Kidney glomerular epithelial cell (primary cell): ENCODE measurements around the gene TIGD3.

Experiments used
- DNase-seq: peaks from one replicate; lab custom pipeline; 2025; lab: John Stamatoyannopoulos, UW

The TIGD3 gene

GRCh38 chr11:65354265-65355012, at the start of gene TIGD3:
TSS of gene TIGD3 (plus strand) at chr11:65354751. CDS start at chr11:65355809, 1,058 bp downstream.
- peak; percentile 86 for DNase-seq

GRCh38 chr11:65305501-65306268, 48.9 kb upstream of the TIGD3 start:
- DNase-seq = no peak

GRCh38 chr11:65307298-65308229, 47.0 kb upstream of the TIGD3 start:
- DNase-seq = no peak

GRCh38 chr11:65308281-65308891, 46.2 kb upstream of the TIGD3 start:
- no peak for DNase-seq

- DNase-seq = no peak
Measured at GRCh38 chr11:65309006-65309405, 45.5 kb upstream of the TIGD3 start.

GRCh38 chr11:65310215-65310614, 44.3 kb upstream of the TIGD3 start:
- no peak for DNase-seq

- no peak for DNase-seq
Measured at GRCh38 chr11:65310736-65311135, 43.8 kb upstream of the TIGD3 start.

GRCh38 chr11:65311170-65311678, 43.3 kb upstream of the TIGD3 start:
- no peak for DNase-seq

GRCh38 chr11:65314501-65315203, 39.9 kb upstream of the TIGD3 start, which contains the start of gene CDC42EP2:
TSS of gene CDC42EP2 (plus strand) at chr11:65314866. CDS start at chr11:65320899, 6,033 bp downstream.
- DNase-seq = peak; percentile 63

GRCh38 chr11:65315204-65315865, 39.2 kb upstream of the TIGD3 start:
- peak; percentile 70 for DNase-seq

- DNase-seq = no peak
Measured at GRCh38 chr11:65315866-65316226, 38.7 kb upstream of the TIGD3 start.

GRCh38 chr11:65316227-65317024, 38.1 kb upstream of the TIGD3 start:
- no peak for DNase-seq

GRCh38 chr11:65317025-65317786, 37.3 kb upstream of the TIGD3 start:
- DNase-seq = peak; percentile 49

GRCh38 chr11:65320386-65321075, 34.0 kb upstream of the TIGD3 start:
- no peak for DNase-seq

- DNase-seq = no peak
Measured at GRCh38 chr11:65321076-65321475, 33.5 kb upstream of the TIGD3 start.

GRCh38 chr11:65321828-65322485, 32.6 kb upstream of the TIGD3 start:
- DNase-seq = no peak

GRCh38 chr11:65323813-65324212, 30.7 kb upstream of the TIGD3 start:
- no peak for DNase-seq

GRCh38 chr11:65325435-65325834, 29.1 kb upstream of the TIGD3 start:
- DNase-seq = no peak
